ENCODE results near the gene ARHGEF12.

Gene ARHGEF12

DNA sequence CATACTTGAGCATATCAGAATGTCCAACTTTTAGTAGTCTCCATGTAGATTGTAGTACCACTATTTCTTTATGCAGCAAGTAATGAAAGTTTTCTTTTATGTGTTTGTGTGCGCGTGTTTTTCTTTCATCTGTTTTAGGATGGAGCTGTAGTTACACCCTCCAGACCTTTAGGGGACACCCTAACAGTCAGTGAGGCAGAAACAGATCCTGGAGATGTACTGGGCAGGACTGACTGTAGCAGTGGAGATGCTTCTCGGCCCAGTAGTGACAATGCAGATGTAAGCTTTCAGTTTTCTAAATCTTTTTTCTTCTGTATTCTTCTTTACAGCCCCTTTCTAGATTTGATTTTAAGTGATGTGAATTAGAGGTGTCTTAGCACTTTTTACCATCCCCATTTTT, 95.4 kb downstream of the ARHGEF12 start:
- Histone ChIP-seq H3K27ac (ENCODE audit: insufficient read depth, low read length, poor library complexity, severe bottlenecking) (no peak overlapping the region), H3K27me3 (replicated peaks; ENCODE audit: control insufficient read depth, insufficient read depth, low read length, poor library complexity, severe bottlenecking) (no peaks in the 10 kb centered on the region), H3K36me3 (ENCODE audit: control insufficient read depth, insufficient read depth, low read length) (no peaks in the 10 kb centered on the region), H3K9me3 (ENCODE audit: control insufficient read depth, low read length) (no peaks in the 10 kb centered on the region), H3K4me3 (ENCODE audit: insufficient read depth, low read depth, low read length, poor library complexity, severe bottlenecking) (no peak overlapping the region), H3K4me1 (ENCODE audit: control insufficient read depth, insufficient read depth, low read length, poor library complexity, severe bottlenecking) (no peaks in the 10 kb centered on the region)
- no peak for DNase-seq

DNA sequence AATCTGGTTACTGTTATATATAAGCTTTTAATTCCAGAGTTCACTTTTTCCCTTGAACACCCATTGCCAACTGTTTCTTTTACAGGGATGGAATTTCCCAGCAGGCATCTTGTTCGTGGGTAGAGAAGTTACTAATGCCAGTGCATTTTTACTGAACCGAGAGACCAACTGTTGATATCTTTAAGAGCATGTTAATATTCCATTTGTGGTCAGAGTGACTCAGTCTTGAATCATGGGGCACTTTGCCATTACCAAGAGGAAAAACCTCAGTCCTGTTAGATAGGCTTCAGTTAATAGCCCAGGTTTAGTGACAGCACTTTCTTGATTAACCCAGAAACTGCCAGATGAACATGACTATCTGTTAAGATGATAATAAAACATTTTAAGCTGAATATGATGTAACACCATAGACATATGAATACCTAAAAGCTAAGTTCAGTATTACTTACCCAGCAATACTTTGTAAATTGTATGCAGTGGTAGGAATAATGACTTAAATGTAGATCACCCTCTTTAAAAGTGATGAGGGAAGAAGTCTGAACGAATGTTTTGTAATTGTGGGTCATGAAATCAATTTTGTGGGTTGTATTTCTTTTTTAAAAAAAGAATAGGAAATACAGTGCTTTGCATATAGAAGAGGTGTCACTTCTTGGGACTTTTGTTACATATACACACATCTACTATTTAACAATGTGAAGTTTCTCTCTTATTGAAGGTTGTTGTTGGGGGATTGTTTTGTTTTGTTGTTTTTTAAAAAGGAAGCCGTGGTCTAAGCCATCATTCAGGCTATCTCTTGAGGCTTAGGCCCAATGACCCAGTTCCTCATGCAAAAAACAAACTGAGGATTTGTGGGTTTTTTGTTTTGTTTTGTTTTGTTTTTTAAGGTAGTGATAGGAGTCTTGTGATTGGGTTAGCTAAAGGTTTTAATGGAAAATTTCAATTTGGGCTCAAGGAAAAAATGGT, 96.1 kb downstream of the ARHGEF12 start:
- Histone ChIP-seq H3K36me3 (ENCODE audit: control insufficient read depth, insufficient read depth, low read length) (no peaks in the 10 kb centered on the region), H3K27me3 (replicated peaks; ENCODE audit: control insufficient read depth, insufficient read depth, low read length, poor library complexity, severe bottlenecking) (no peaks in the 10 kb centered on the region), H3K4me1 (ENCODE audit: control insufficient read depth, insufficient read depth, low read length, poor library complexity, severe bottlenecking) (no peaks in the 10 kb centered on the region), H3K9me3 (ENCODE audit: control insufficient read depth, low read length) (no peaks in the 10 kb centered on the region), H3K4me3 (ENCODE audit: insufficient read depth, low read depth, low read length, poor library complexity, severe bottlenecking) (no peak overlapping the region), H3K27ac (ENCODE audit: insufficient read depth, low read length, poor library complexity, severe bottlenecking) (no peak overlapping the region)
- no peak for DNase-seq

DNA sequence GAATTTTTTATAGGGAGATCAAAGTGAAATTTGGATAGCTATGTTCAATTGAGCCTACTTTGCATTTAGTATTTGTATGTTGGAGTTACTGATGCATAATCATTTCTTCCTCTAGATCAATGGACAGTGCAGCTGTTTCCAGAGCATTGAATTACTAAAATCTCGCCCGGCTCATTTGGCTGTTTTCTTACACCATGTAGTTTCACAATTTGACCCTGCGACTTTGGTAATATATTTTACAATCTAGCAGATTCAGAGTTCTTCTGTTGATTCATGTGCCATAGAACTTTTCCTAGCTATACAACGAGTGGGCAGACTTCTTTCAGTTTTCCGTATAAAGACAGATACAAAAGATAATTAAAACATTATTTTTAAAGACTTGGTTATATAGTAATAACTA, 105.4 kb downstream of the ARHGEF12 start:
- Histone ChIP-seq H3K27ac (ENCODE audit: insufficient read depth, low read length, poor library complexity, severe bottlenecking) (no peak overlapping the region), H3K27me3 (replicated peaks; ENCODE audit: control insufficient read depth, insufficient read depth, low read length, poor library complexity, severe bottlenecking) (no peaks in the 10 kb centered on the region), H3K4me1 (ENCODE audit: control insufficient read depth, insufficient read depth, low read length, poor library complexity, severe bottlenecking) (no peaks in the 10 kb centered on the region), H3K4me3 (ENCODE audit: insufficient read depth, low read depth, low read length, poor library complexity, severe bottlenecking) (no peak overlapping the region), H3K36me3 (ENCODE audit: control insufficient read depth, insufficient read depth, low read length) (no peaks in the 10 kb centered on the region), H3K9me3 (ENCODE audit: control insufficient read depth, low read length) (no peaks in the 10 kb centered on the region)
- DNase-seq, result no peak

DNA sequence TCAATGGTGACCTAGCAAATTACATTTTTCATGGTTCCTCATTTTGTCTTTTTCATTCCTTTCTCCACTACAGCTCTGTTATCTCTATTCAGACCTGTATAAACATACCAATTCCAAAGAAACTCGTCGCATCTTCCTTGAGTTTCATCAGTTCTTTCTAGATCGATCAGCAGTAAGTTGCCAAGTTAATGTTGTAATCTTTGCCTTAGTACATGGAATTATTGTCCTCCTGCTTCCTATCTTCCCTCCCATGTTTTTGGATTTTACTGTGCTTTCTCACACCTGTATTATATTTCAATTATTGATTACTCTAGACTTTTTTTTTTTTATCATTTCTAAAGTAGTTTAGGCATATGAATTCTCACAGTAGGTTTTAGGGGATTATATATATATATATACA, 105.8 kb downstream of the ARHGEF12 start:
- Histone ChIP-seq H3K27ac (ENCODE audit: insufficient read depth, low read length, poor library complexity, severe bottlenecking) (no peak overlapping the region), H3K36me3 (ENCODE audit: control insufficient read depth, insufficient read depth, low read length) (no peaks in the 10 kb centered on the region)

DNA sequence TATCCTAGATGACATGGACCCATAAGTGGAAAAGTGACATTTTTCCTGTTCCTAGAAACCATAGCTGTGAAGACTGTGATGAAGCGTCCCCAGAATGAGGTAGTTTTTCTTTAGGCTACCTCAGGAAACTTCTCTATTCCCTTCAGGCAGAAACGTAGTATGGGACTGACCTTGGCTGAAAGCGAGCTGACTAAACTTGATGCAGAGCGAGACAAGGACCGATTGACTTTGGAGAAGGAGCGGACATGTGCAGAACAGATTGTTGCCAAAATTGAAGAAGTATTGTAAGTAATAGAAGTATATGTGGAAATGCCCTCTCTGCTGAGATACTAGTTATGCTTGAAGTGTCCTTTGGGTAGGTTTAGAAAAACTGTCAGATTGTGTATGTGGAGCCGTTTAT, 110.6 kb downstream of the ARHGEF12 start:
- Histone ChIP-seq H3K9me3 (ENCODE audit: control insufficient read depth, low read length) (no peaks in the 10 kb centered on the region), H3K27me3 (replicated peaks; ENCODE audit: control insufficient read depth, insufficient read depth, low read length, poor library complexity, severe bottlenecking) (no peaks in the 10 kb centered on the region), H3K27ac (ENCODE audit: insufficient read depth, low read length, poor library complexity, severe bottlenecking) (no peak overlapping the region), H3K4me3 (ENCODE audit: insufficient read depth, low read depth, low read length, poor library complexity, severe bottlenecking) (no peak overlapping the region), H3K4me1 (ENCODE audit: control insufficient read depth, insufficient read depth, low read length, poor library complexity, severe bottlenecking) (no peaks in the 10 kb centered on the region), H3K36me3 (ENCODE audit: control insufficient read depth, insufficient read depth, low read length) (no peaks in the 10 kb centered on the region)
- DNase-seq, result no peak

More for the DNA sequence above, 105.8 kb downstream of the ARHGEF12 start:
- H3K27me3 ChIP-seq (replicated peaks; ENCODE audit: control insufficient read depth, insufficient read depth, low read length, poor library complexity, severe bottlenecking), result no peaks in the 10 kb centered on the region
- no peaks in the 10 kb centered on the region for H3K4me1 ChIP-seq (ENCODE audit: control insufficient read depth, insufficient read depth, low read length, poor library complexity, severe bottlenecking)
- DNase-seq, result no peak
- H3K9me3 ChIP-seq (ENCODE audit: control insufficient read depth, low read length), result no peaks in the 10 kb centered on the region
- H3K4me3 ChIP-seq (ENCODE audit: insufficient read depth, low read depth, low read length, poor library complexity, severe bottlenecking), result no peak overlapping the region

DNA sequence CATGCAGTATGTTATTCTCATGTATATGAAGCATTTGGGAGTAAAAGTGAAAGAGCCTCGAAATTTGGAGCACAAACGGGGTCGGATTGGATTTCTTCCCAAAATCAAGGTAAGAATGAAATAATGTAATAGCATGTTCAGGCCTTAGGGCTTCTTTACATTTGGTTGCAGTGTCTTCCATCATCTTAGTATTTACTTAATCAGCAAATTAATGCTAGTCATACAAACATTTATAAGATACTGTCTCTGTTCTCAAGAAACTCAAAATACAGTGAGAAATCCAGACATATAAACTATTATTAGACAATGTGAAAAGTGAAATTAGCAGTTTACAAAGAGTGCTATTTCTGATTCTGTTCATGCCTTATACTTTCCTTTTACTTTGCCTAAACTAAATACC, 112.0 kb downstream of the ARHGEF12 start:
- H3K9me3 ChIP-seq (ENCODE audit: control insufficient read depth, low read length), result no peaks in the 10 kb centered on the region
- H3K27ac ChIP-seq (ENCODE audit: insufficient read depth, low read length, poor library complexity, severe bottlenecking), result no peak overlapping the region

DNA sequence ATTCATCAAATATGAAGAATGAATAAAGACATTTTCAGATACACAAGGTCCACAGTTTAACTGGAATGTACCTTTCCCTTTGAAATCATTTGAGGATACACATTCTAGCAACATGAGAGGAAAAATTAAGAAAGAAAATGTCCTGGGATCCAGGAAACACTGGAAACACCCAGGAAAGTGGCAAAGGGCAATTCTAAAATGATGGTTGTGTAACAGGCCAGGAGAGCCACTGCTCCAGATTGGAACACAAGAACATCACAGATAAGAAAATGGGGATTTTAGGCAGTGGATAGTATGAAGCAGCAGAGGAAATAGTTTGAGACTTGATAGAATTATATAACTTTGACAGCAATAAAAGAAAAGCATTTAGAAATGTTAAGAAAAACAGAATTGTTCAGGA, 119.3 kb downstream of the ARHGEF12 start:
- Histone ChIP-seq H3K9me3 (ENCODE audit: control insufficient read depth, low read length) (no peaks in the 10 kb centered on the region), H3K27me3 (replicated peaks; ENCODE audit: control insufficient read depth, insufficient read depth, low read length, poor library complexity, severe bottlenecking) (no peaks in the 10 kb centered on the region), H3K27ac (ENCODE audit: insufficient read depth, low read length, poor library complexity, severe bottlenecking) (no peak overlapping the region), H3K4me3 (ENCODE audit: insufficient read depth, low read depth, low read length, poor library complexity, severe bottlenecking) (no peak overlapping the region), H3K4me1 (ENCODE audit: control insufficient read depth, insufficient read depth, low read length, poor library complexity, severe bottlenecking) (no peaks in the 10 kb centered on the region), H3K36me3 (ENCODE audit: control insufficient read depth, insufficient read depth, low read length) (no peaks in the 10 kb centered on the region)
- DNase-seq, result no peak

More for the DNA sequence above, 112.0 kb downstream of the ARHGEF12 start:
- Histone ChIP-seq H3K4me1 (ENCODE audit: control insufficient read depth, insufficient read depth, low read length, poor library complexity, severe bottlenecking) (no peaks in the 10 kb centered on the region), H3K4me3 (ENCODE audit: insufficient read depth, low read depth, low read length, poor library complexity, severe bottlenecking) (no peak overlapping the region), H3K36me3 (ENCODE audit: control insufficient read depth, insufficient read depth, low read length) (no peaks in the 10 kb centered on the region), H3K27me3 (replicated peaks; ENCODE audit: control insufficient read depth, insufficient read depth, low read length, poor library complexity, severe bottlenecking) (no peaks in the 10 kb centered on the region)
- no peak for DNase-seq

DNA sequence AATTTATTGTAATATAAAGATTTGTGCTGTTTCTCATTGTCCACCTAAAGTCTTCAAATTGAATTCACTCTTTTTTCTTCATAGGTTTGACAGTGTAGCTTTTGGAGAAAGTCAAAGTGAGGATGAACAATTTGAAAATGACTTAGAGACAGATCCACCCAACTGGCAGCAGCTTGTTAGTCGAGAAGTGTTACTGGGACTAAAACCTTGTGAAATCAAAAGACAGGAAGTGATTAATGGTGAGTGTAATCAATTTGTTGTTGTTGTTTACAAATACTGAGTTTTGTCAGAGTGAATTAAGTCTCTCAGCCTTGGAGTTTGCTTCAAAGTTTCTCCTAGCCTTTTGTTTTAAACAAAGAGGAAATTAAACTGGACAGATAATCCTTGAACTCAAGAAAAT, 121.8 kb downstream of the ARHGEF12 start:
- Histone ChIP-seq H3K36me3 (ENCODE audit: control insufficient read depth, insufficient read depth, low read length) (no peaks in the 10 kb centered on the region), H3K27ac (ENCODE audit: insufficient read depth, low read length, poor library complexity, severe bottlenecking) (no peak overlapping the region), H3K4me3 (ENCODE audit: insufficient read depth, low read depth, low read length, poor library complexity, severe bottlenecking) (no peak overlapping the region), H3K9me3 (ENCODE audit: control insufficient read depth, low read length) (no peaks in the 10 kb centered on the region), H3K27me3 (replicated peaks; ENCODE audit: control insufficient read depth, insufficient read depth, low read length, poor library complexity, severe bottlenecking) (no peaks in the 10 kb centered on the region), H3K4me1 (ENCODE audit: control insufficient read depth, insufficient read depth, low read length, poor library complexity, severe bottlenecking) (no peaks in the 10 kb centered on the region)
- no peak for DNase-seq

DNA sequence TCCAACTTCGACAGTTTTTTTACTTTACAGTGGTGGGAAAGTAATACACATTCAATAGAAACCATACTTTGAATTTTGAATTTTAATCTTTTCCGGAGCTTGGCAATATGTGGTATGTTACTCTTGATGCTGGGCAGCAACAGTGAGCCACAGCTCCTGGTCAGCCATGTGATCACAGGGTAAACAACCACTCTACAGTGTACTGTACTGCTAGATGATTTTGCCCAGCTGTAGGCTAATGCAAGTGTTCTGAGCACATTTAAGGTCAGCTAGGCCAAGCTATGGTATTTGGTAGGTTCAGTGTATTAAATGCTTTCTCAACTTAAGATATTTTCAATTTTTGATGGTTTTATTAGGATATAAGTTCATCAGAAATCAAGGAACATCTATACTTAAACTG, 126.6 kb downstream of the ARHGEF12 start:
- no peaks in the 10 kb centered on the region for H3K27me3 ChIP-seq (replicated peaks; ENCODE audit: control insufficient read depth, insufficient read depth, low read length, poor library complexity, severe bottlenecking)
- H3K4me3 ChIP-seq (ENCODE audit: insufficient read depth, low read depth, low read length, poor library complexity, severe bottlenecking), result no peak overlapping the region
- no peaks in the 10 kb centered on the region for H3K36me3 ChIP-seq (ENCODE audit: control insufficient read depth, insufficient read depth, low read length)
- no peak overlapping the region for H3K27ac ChIP-seq (ENCODE audit: insufficient read depth, low read length, poor library complexity, severe bottlenecking)
- DNase-seq, result no peak
- no peaks in the 10 kb centered on the region for H3K9me3 ChIP-seq (ENCODE audit: control insufficient read depth, low read length)
- H3K4me1 ChIP-seq (ENCODE audit: control insufficient read depth, insufficient read depth, low read length, poor library complexity, severe bottlenecking), result no peaks in the 10 kb centered on the region

DNA sequence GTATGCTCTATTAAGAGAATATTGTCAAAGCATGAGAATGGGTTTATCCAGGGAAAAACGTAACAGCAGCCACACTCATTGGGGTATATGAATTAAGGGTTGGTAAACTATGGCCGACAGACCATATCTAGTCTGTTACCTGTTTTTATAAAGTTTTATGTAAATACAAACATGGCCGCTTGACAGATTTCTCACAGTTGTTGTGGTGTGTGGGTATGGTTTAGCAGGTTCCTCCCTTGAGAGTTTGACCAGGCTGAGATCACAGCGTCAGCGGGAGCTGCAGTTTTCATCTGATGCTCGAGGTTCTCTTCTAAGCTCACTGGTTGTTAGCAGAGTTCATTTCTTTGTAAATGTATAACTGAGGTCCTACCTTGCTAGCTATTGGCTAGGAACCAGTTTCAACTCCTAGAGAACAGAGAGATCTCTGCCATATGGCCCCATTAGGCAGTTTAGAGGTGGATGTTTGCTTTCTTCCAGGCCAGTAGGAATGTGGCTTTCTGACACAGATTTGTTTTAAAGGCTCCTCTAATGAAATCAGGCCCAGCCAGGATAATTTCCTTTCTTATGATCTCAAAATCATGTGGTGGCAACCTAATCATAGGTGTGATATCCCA, 129.8 kb downstream of the ARHGEF12 start:
- Histone ChIP-seq H3K4me3 (ENCODE audit: insufficient read depth, low read depth, low read length, poor library complexity, severe bottlenecking) (no peak overlapping the region), H3K27me3 (replicated peaks; ENCODE audit: control insufficient read depth, insufficient read depth, low read length, poor library complexity, severe bottlenecking) (no peaks in the 10 kb centered on the region), H3K36me3 (ENCODE audit: control insufficient read depth, insufficient read depth, low read length) (no peaks in the 10 kb centered on the region), H3K4me1 (ENCODE audit: control insufficient read depth, insufficient read depth, low read length, poor library complexity, severe bottlenecking) (no peaks in the 10 kb centered on the region), H3K9me3 (ENCODE audit: control insufficient read depth, low read length) (no peaks in the 10 kb centered on the region), H3K27ac (ENCODE audit: insufficient read depth, low read length, poor library complexity, severe bottlenecking) (no peak overlapping the region)
- DNase-seq, result no peak
